Mesenchymal stem cell (in vitro differentiated cells and primary cell): ENCODE results near the gene MET.

Source experiments
- DNase-seq: peaks from one replicate; pipeline ENCODE4 v3.0.0-alpha.2; 2013
- H2AFZ ChIP-seq: one replicate; pipeline ENCODE4 v1.6.1; 2013; ENCODE audit warnings: low read depth, mild to moderate bottlenecking, control low read depth, inconsistent platforms, low read length, moderate library complexity
- H2AK5ac ChIP-seq: 2 replicates; pipeline ENCODE4 v1.6.1; 2013; ENCODE audit warnings: low read length, moderate library complexity, mild to moderate bottlenecking, inconsistent platforms; ENCODE audit not compliant: severe bottlenecking
- H2BK120ac ChIP-seq: one replicate; pipeline ENCODE4 v1.6.1; 2013; ENCODE audit warnings: low read depth, mild to moderate bottlenecking, inconsistent platforms, low read length, moderate library complexity
- H2BK12ac ChIP-seq, 2 experiments: one replicate each; pipeline ENCODE4 v1.6.1; 2013; ENCODE audit warnings: inconsistent platforms in 2 of 2, low read length in 2 of 2, mild to moderate bottlenecking in 2 of 2, moderate library complexity in 2 of 2, control low read depth in 1 of 2
- H2BK15ac ChIP-seq: one replicate; pipeline ENCODE4 v1.6.1; 2013; ENCODE audit warnings: mild to moderate bottlenecking, low read depth, inconsistent platforms; ENCODE audit not compliant: poor library complexity, severe bottlenecking
- H2BK5ac ChIP-seq: 2 replicates; pipeline ENCODE4 v1.6.1; 2013; ENCODE audit warnings: low read depth, mild to moderate bottlenecking, low read length, control low read depth, inconsistent platforms; ENCODE audit not compliant: poor library complexity, severe bottlenecking
- H3K14ac ChIP-seq, 2 experiments: one replicate each; pipeline ENCODE4 v1.6.1; 2013; ENCODE audit warnings: inconsistent platforms in 2 of 2, low read length in 2 of 2, control low read depth in 1 of 2, mild to moderate bottlenecking in 1 of 2, moderate library complexity in 1 of 2
- H3K18ac ChIP-seq, 2 experiments: one replicate each; pipeline ENCODE4 v1.6.1; 2013; ENCODE audit warnings: inconsistent platforms in 2 of 2, low read length in 2 of 2, control low read depth in 1 of 2, low read depth in 1 of 2, mild to moderate bottlenecking in 1 of 2
- H3K23ac ChIP-seq, 2 experiments: one replicate each; pipeline ENCODE4 v1.6.1; 2013; ENCODE audit warnings: inconsistent platforms in 2 of 2, low read length in 2 of 2, mild to moderate bottlenecking in 2 of 2, moderate library complexity in 2 of 2, control low read depth in 1 of 2
- H3K27ac ChIP-seq: 2 replicates; pipeline ENCODE4 v1.5.1; 2013; ENCODE audit warnings: mild to moderate bottlenecking, moderate library complexity, low read length, control low read depth, inconsistent platforms; ENCODE audit not compliant: poor library complexity, severe bottlenecking
- H3K27me3 ChIP-seq, 2 experiments: 2 replicates each; pipeline versions ENCODE4 v1.6.1 to v1.7.0; 2013; ENCODE audit warnings: low read length in 2 of 2, mild to moderate bottlenecking in 2 of 2, moderate library complexity in 2 of 2, control low read depth in 1 of 2, inconsistent platforms in 1 of 2; ENCODE audit not compliant: control insufficient read depth in 1 of 2, insufficient read depth in 1 of 2
- H3K36me3 ChIP-seq, 2 experiments: 2 replicates each; pipeline versions ENCODE4 v1.6.1 to v1.7.0; 2013; ENCODE audit warnings: low read length in 2 of 2, control low read depth in 1 of 2, inconsistent platforms in 1 of 2, low read depth in 1 of 2, mild to moderate bottlenecking in 1 of 2; ENCODE audit not compliant: insufficient read depth in 2 of 2, control insufficient read depth in 1 of 2
- H3K4ac ChIP-seq, 2 experiments: one replicate each; pipeline ENCODE4 v1.6.1; 2013; ENCODE audit warnings: inconsistent platforms in 2 of 2, low read length in 2 of 2, mild to moderate bottlenecking in 2 of 2, moderate library complexity in 2 of 2, control low read depth in 1 of 2, low read depth in 1 of 2
- H3K4me1 ChIP-seq: 2 replicates; pipeline ENCODE4 v1.6.1; 2013; ENCODE audit warnings: low read depth, low read length, control low read depth; ENCODE audit not compliant: control insufficient read depth, insufficient read depth
- H3K4me2 ChIP-seq: 2 replicates; pipeline ENCODE4 v1.6.1; 2013; ENCODE audit warnings: low read length, mild to moderate bottlenecking, inconsistent platforms; ENCODE audit not compliant: poor library complexity, severe bottlenecking
- H3K4me3 ChIP-seq, 2 experiments: 2 replicates each; pipeline versions ENCODE4 v1.5.1 to v1.7.0; 2013; ENCODE audit warnings: low read length in 2 of 2, mild to moderate bottlenecking in 2 of 2, control low read depth in 1 of 2, low read depth in 1 of 2; ENCODE audit not compliant: insufficient read depth in 1 of 2
- H3K79me1 ChIP-seq: replicated peaks from 2 replicates; pipeline ENCODE4 v1.6.1; 2013; ENCODE audit warnings: mild to moderate bottlenecking, control low read depth, low read length, inconsistent platforms; ENCODE audit not compliant: poor library complexity, severe bottlenecking
- H3K9ac ChIP-seq: 2 replicates; pipeline ENCODE4 v1.7.0; 2013; ENCODE audit warnings: mild to moderate bottlenecking, low read length, moderate library complexity
- H3K9me3 ChIP-seq: 2 replicates; pipeline ENCODE4 v1.7.0; 2013; ENCODE audit warnings: mild to moderate bottlenecking, low read length; ENCODE audit not compliant: control insufficient read depth
- H4K8ac ChIP-seq: one replicate; pipeline ENCODE4 v1.6.1; 2013; ENCODE audit warnings: inconsistent platforms, mild to moderate bottlenecking, low read length, moderate library complexity
- H4K91ac ChIP-seq: one replicate; pipeline ENCODE4 v1.6.1; 2013; ENCODE audit warnings: mild to moderate bottlenecking, low read length, inconsistent platforms
- WGBS: methylation state at CpG from one replicate; pipeline ENCODE4 v1.1.7; 2013; ENCODE audit warnings: mixed read lengths; 5-methylcytosine and 5-hydroxymethylcytosine counted together

MET gene

DNA sequence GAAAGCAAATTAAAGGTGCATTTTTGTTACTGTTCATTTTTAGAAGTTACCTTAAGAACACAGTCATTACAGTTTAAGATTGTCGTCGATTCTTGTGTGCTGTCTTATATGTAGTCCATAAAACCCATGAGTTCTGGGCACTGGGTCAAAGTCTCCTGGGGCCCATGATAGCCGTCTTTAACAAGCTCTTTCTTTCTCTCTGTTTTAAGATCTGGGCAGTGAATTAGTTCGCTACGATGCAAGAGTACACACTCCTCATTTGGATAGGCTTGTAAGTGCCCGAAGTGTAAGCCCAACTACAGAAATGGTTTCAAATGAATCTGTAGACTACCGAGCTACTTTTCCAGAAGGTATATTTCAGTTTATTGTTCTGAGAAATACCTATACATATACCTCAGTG lies 99.6 kb downstream of the MET start:
- Histone ChIP-seq H3K4me3 (no peak overlapping the region), H3K27ac (peak overlapping the region; percentile 91), H4K8ac (no peak overlapping the region), H2AK5ac (peak overlapping the region; percentile 97), H3K14ac (no peak overlapping the region), H4K91ac (no peak overlapping the region), H2BK15ac (no peak overlapping the region), H3K23ac (no peak overlapping the region), H3K9ac (no peak overlapping the region), H3K79me1 (peaks cover 5% of the 10 kb centered on the region), H3K4me1 (peaks cover 7% of the 10 kb centered on the region), H2BK5ac (peak overlapping the region; percentile 79), H3K4me2 (no peak overlapping the region), H3K9me3 (peaks cover 7% of the 10 kb centered on the region), H2BK12ac (no peak overlapping the region), H3K4ac (no peak overlapping the region), H2AFZ (no peak overlapping the region), H2BK120ac (no peak overlapping the region), H3K36me3 (peaks cover 0 to 27% of the 10 kb centered on the region in 2 experiments), H3K18ac (no peak overlapping the region), H3K27me3 (no peaks in the 10 kb centered on the region)
- no peak for DNase-seq
- 87% methylated on average over 5 of the region's 7 CpGs for WGBS

GRCh38 chr7:116772423-116772863 lies 100.4 kb downstream of the MET start:
- no peaks in the 10 kb centered on the region for H3K27me3 ChIP-seq
- peaks cover 0 to 24% of the 10 kb centered on the region in 2 experiments for H3K36me3 ChIP-seq
- H2BK12ac ChIP-seq, result no peak overlapping the region
- no peak overlapping the region for H3K4me3 ChIP-seq
- H2BK5ac ChIP-seq, result no peak overlapping the region
- no peak overlapping the region for H2BK15ac ChIP-seq
- H3K9me3 ChIP-seq, result peaks cover 7% of the 10 kb centered on the region
- H3K4me2 ChIP-seq, result no peak overlapping the region
- peaks cover 2% of the 10 kb centered on the region for H3K79me1 ChIP-seq
- no peak overlapping the region for H4K8ac ChIP-seq
- H2AK5ac ChIP-seq, result no peak overlapping the region
- H3K27ac ChIP-seq, result peak overlapping the region; percentile 94
- no peak overlapping the region for H3K4ac ChIP-seq
- no peak overlapping the region for H2BK120ac ChIP-seq
- no peak overlapping the region for H3K23ac ChIP-seq
- H4K91ac ChIP-seq, result no peak overlapping the region
- no peak overlapping the region for H3K14ac ChIP-seq
- H2AFZ ChIP-seq, result no peak overlapping the region
- peaks cover 6% of the 10 kb centered on the region for H3K4me1 ChIP-seq
- no peak overlapping the region for H3K18ac ChIP-seq
- DNase-seq, result peak; percentile 86
- peak overlapping the region; percentile 33 for H3K9ac ChIP-seq

- H2AFZ ChIP-seq, result no peak overlapping the region
- H2BK120ac ChIP-seq, result no peak overlapping the region
- H3K27me3 ChIP-seq, result no peaks in the 10 kb centered on the region
- no peak overlapping the region for H4K91ac ChIP-seq
- peaks cover 0 to 24% of the 10 kb centered on the region in 2 experiments for H3K36me3 ChIP-seq
- no peak overlapping the region for H3K4ac ChIP-seq
- no peak overlapping the region for H2BK15ac ChIP-seq
- peaks cover 7% of the 10 kb centered on the region for H3K9me3 ChIP-seq
- no peak overlapping the region for H3K14ac ChIP-seq
- H2BK12ac ChIP-seq, result no peak overlapping the region
- H3K18ac ChIP-seq, result peak overlapping the region in 1 of 2 experiments; percentile 52
- peaks cover 6% of the 10 kb centered on the region for H3K4me1 ChIP-seq
- no peak overlapping the region for H4K8ac ChIP-seq
- H2AK5ac ChIP-seq, result peak overlapping the region; percentile 50
- no peak for DNase-seq
- no peak overlapping the region for H3K4me2 ChIP-seq
- no peak overlapping the region for H3K4me3 ChIP-seq
- H3K23ac ChIP-seq, result no peak overlapping the region
- no peak overlapping the region for H3K9ac ChIP-seq
- H2BK5ac ChIP-seq, result no peak overlapping the region
- H3K27ac ChIP-seq, result peak overlapping the region; percentile 81
- H3K79me1 ChIP-seq, result peaks cover 2% of the 10 kb centered on the region
- 90% methylated on average over 2 of the region's 2 CpGs for WGBS
Observed at GRCh38 chr7:116772926-116773749, 101.1 kb downstream of the MET start.

DNA sequence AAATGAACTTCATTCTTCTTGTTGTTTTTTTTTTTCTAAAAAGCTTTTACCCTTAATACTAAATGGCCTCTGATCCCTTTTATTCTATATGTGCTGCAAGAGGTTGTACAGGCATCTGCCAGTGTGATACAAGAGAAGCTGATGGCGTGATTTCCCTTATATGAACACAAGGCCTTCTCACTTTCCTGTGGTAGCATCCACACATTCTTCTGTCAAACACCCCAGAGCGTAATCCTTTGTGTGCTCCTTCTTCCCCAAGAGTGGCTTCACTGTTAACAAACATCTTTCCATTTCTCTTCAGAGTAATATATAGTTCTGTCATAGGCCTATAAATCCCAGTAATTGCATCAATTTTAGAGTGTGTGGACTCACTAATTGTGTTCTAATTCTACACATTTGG lies 104.0 kb downstream of the MET start:
- Histone ChIP-seq H3K9ac (peak overlapping the region; percentile 69), H3K14ac (no peak overlapping the region), H2BK12ac (no peak overlapping the region), H3K18ac (no peak overlapping the region), H2AFZ (no peak overlapping the region), H3K79me1 (peaks cover 7% of the 10 kb centered on the region), H3K27ac (peak overlapping the region; percentile 97), H2BK15ac (no peak overlapping the region), H3K9me3 (peaks cover 7% of the 10 kb centered on the region), H3K4me3 (no peak overlapping the region), H4K8ac (no peak overlapping the region), H2BK5ac (no peak overlapping the region), H3K23ac (no peak overlapping the region), H2BK120ac (no peak overlapping the region), H4K91ac (no peak overlapping the region), H3K27me3 (no peaks in the 10 kb centered on the region), H3K4me1 (peaks cover 11% of the 10 kb centered on the region), H3K36me3 (peaks cover 7 to 24% of the 10 kb centered on the region in 2 experiments), H3K4me2 (no peak overlapping the region), H2AK5ac (peak overlapping the region; percentile 97), H3K4ac (no peak overlapping the region)
- WGBS, result 70% methylated on average over 2 of the region's 2 CpGs
- no peak for DNase-seq
